Astrocyte (in vitro differentiated cells and primary cell): ENCODE results near the gene NARS2. TPM values are rescaled to one million over a fixed set of nuclear protein-coding genes. Genes with fewer than 3 reads are reported as not detected.
"Not testable (repeated sequence)": the region's sequence is repeated elsewhere in the genome, so short reads cannot be mapped to it uniquely, and the experiment has no call there.

Experiments used
- DNase-seq: peaks from one replicate; pipeline ENCODE4 v3.0.0-alpha.2; 2010; ENCODE audit warnings: low read depth
- FAIRE-seq: peaks from 2 replicates; lab custom pipeline; 2011; peaks lifted over from hg19 to GRCh38; lab: Jason Lieb, UNC
- H2AFZ ChIP-seq: 2 replicates; pipeline ENCODE4 v1.6.0; 2012; ENCODE audit warnings: low read depth, low read length, inconsistent platforms
- H3K27ac ChIP-seq: 2 replicates; pipeline ENCODE4 v1.5.1; 2011; ENCODE audit warnings: low read depth, low read length, inconsistent platforms
- H3K27me3 ChIP-seq: 2 replicates; pipeline ENCODE4 v1.6.0; 2011; ENCODE audit warnings: low read length, inconsistent platforms; ENCODE audit not compliant: insufficient read depth
- H3K36me3 ChIP-seq: 2 replicates; pipeline ENCODE4 v1.5.1; 2011; ENCODE audit warnings: low read length, inconsistent platforms; ENCODE audit not compliant: insufficient read depth
- H3K4me1 ChIP-seq: 2 replicates; pipeline ENCODE4 v1.5.1; 2011; ENCODE audit warnings: low read length, inconsistent platforms; ENCODE audit not compliant: insufficient read depth
- H3K4me2 ChIP-seq: 2 replicates; pipeline ENCODE4 v1.6.0; 2012; ENCODE audit warnings: low read length, inconsistent platforms
- H3K4me3 ChIP-seq: 2 replicates; pipeline ENCODE4 v1.5.1; 2011; ENCODE audit warnings: low read depth, mild to moderate bottlenecking, low read length, inconsistent platforms; ENCODE audit not compliant: insufficient read depth
- H3K79me2 ChIP-seq: 2 replicates; pipeline ENCODE4 v1.6.0; 2012; ENCODE audit warnings: mild to moderate bottlenecking, low read length, inconsistent platforms; ENCODE audit not compliant: insufficient read depth
- H3K9ac ChIP-seq: 2 replicates; pipeline ENCODE4 v1.6.0; 2012; ENCODE audit warnings: mild to moderate bottlenecking, low read length, inconsistent platforms
- H3K9me3 ChIP-seq: 2 replicates; pipeline ENCODE4 v1.5.1; 2012; ENCODE audit warnings: low read depth, mild to moderate bottlenecking, low read length, inconsistent platforms; ENCODE audit not compliant: insufficient read depth
- H4K20me1 ChIP-seq: 2 replicates; pipeline ENCODE4 v1.6.0; 2012; ENCODE audit warnings: low read length, inconsistent platforms; ENCODE audit not compliant: insufficient read depth
- H3K27ac Mint-ChIP-seq: one replicate; pipeline ENCODE4 v1.8.0; 2021; ENCODE audit warnings: mild to moderate bottlenecking, mixed read lengths; ENCODE audit not compliant: unreplicated experiment
- H3K27me3 Mint-ChIP-seq: one replicate; pipeline ENCODE4 v1.8.0; 2021; ENCODE audit warnings: low read depth, mixed read lengths; ENCODE audit not compliant: unreplicated experiment
- H3K36me3 Mint-ChIP-seq: one replicate; pipeline ENCODE4 v1.8.0; 2021; ENCODE audit warnings: low read depth, mixed read lengths; ENCODE audit not compliant: unreplicated experiment
- H3K4me1 Mint-ChIP-seq: one replicate; pipeline ENCODE4 v1.8.0; 2021; ENCODE audit warnings: low read depth, mixed read lengths; ENCODE audit not compliant: unreplicated experiment
- H3K4me3 Mint-ChIP-seq: one replicate; pipeline ENCODE4 v1.8.0; 2021; ENCODE audit warnings: mild to moderate bottlenecking, moderate library complexity, mixed read lengths; ENCODE audit not compliant: unreplicated experiment
- H3K9me3 Mint-ChIP-seq: one replicate; pipeline ENCODE4 v1.8.0; 2021; ENCODE audit warnings: mild to moderate bottlenecking, mixed read lengths; ENCODE audit not compliant: unreplicated experiment
- CTCF ChIP-seq: IDR thresholded peaks from 2 replicates; pipeline ENCODE4 v1.5.1; 2011; ENCODE audit warnings: low read depth, mild to moderate bottlenecking, inconsistent platforms, low read length, moderate library complexity; ENCODE audit not compliant: insufficient read depth
- EZH2 ChIP-seq: IDR thresholded peaks from 2 replicates; pipeline ENCODE4 v1.6.1; 2012; ENCODE audit warnings: mild to moderate bottlenecking, low read length, inconsistent platforms; ENCODE audit not compliant: insufficient read depth
- total RNA-seq: library from RNA; stranded (reverse); gene quantifications from 2 replicates; pipeline ENCODE4 v1.2.1, GENCODE V29; 2021

NARS2 gene
- total RNA-seq, 1 donor from 2014 or later: 10.1 TPM

DNA sequence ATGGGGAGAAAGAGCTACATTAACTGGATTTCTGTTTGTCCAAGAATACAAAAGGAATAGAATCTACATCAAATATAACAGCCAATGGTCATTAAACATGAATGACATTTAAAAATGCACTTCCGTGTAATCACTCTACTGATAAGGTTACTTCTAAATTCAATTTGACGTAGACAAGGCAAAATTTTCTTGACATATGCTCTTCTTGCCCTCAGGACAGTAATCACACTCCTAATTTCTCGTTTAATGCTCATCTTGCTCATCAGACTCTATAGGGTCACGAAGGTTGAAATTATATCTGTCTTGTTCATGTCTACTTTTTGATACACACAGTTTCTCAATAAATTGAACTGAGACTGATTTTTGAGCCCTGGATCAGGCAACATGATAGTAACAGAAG lies 58.4 kb downstream of the NARS2 start:
- Histone ChIP-seq H4K20me1 (no peaks in the 10 kb centered on the region), H3K9ac (no peak overlapping the region), H3K4me1 (no peaks in the 10 kb centered on the region), H3K9me3 (no peaks in the 10 kb centered on the region), H3K79me2 (no peaks in the 10 kb centered on the region), H3K27ac (no peak overlapping the region), H3K27me3 (no peaks in the 10 kb centered on the region), H3K36me3 (peaks cover 2% of the 10 kb centered on the region), H3K4me2 (no peak overlapping the region), H3K4me3 (no peak overlapping the region), H2AFZ (no peak overlapping the region)
- H3K36me3 Mint-ChIP-seq: no peaks in the 10 kb centered on the region
- TF ChIP-seq EZH2: no peak
- TF ChIP-seq CTCF: no peak
- FAIRE-seq (no peak), DNase-seq (no peak)
- H3K27me3 Mint-ChIP-seq: no peaks in the 10 kb centered on the region
- no peak overlapping the region for H3K4me3 Mint-ChIP-seq
- no peak overlapping the region for H3K27ac Mint-ChIP-seq
- H3K9me3 Mint-ChIP-seq: no peaks in the 10 kb centered on the region
- no peaks in the 10 kb centered on the region for H3K4me1 Mint-ChIP-seq

DNA sequence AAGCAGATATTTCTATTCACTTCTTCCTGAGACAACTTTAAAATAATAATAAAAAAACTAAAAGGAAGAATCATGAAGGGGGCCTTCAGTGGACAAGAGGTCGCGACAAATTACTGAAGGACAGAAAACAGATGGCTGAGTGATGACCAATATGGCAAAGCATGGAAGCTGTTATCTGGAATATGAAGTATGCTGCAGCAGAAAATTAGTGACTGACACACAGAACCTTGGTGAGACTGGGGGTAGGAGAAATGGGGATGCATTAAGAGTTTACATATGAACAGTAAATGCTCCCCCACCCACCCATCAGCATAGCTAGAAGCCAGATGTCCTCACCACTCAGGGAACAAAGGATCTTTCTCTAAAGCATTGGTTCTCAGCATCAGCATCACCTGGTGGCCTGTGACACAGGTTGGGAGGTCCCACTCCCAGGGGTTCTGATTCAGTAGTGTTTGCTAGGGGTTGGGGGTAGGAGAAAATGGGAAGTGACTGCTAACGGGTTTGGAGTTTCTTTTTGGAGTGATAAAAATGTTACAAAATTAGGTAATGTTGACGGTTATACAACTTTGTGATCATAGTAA lies 59.7 kb downstream of the NARS2 start:
- Histone ChIP-seq H3K4me2 (no peak overlapping the region), H4K20me1 (no peaks in the 10 kb centered on the region), H3K27ac (no peak overlapping the region), H2AFZ (no peak overlapping the region), H3K9me3 (no peaks in the 10 kb centered on the region), H3K79me2 (no peaks in the 10 kb centered on the region), H3K27me3 (no peaks in the 10 kb centered on the region), H3K9ac (no peak overlapping the region), H3K4me3 (no peak overlapping the region), H3K36me3 (peaks cover 2% of the 10 kb centered on the region), H3K4me1 (no peaks in the 10 kb centered on the region)
- no peak overlapping the region for H3K27ac Mint-ChIP-seq
- DNase-seq (no peak), FAIRE-seq (no peak)
- H3K4me1 Mint-ChIP-seq: no peaks in the 10 kb centered on the region
- H3K27me3 Mint-ChIP-seq: no peaks in the 10 kb centered on the region
- no peaks in the 10 kb centered on the region for H3K36me3 Mint-ChIP-seq
- H3K4me3 Mint-ChIP-seq: no peak overlapping the region
- peaks cover 2% of the 10 kb centered on the region for H3K9me3 Mint-ChIP-seq
- TF ChIP-seq EZH2 (no peak), CTCF (no peak)

GRCh38 chr11:78513085-78513484 lies 61.6 kb downstream of the NARS2 start:
- not testable (repeated sequence) for H4K20me1 ChIP-seq, FAIRE-seq, H3K4me1 ChIP-seq, H3K9me3 ChIP-seq, H3K36me3 Mint-ChIP-seq, H3K27ac Mint-ChIP-seq, H2AFZ ChIP-seq, H3K4me2 ChIP-seq, H3K27me3 Mint-ChIP-seq, H3K4me1 Mint-ChIP-seq, H3K27me3 ChIP-seq, H3K4me3 Mint-ChIP-seq, H3K27ac ChIP-seq, H3K4me3 ChIP-seq, H3K79me2 ChIP-seq, DNase-seq, H3K9ac ChIP-seq, H3K9me3 Mint-ChIP-seq, H3K36me3 ChIP-seq
